HFF-Myc (cell line): Measurements from ENCODE around the gene DUSP18.

Experiments used
- DNase-seq: peaks from one replicate; pipeline ENCODE4 v3.0.0-alpha.2; 2011; ENCODE audit warnings: low read depth; ENCODE audit errors: extremely low read depth
- H3K4me3 ChIP-seq: replicated peaks from 2 replicates; pipeline ENCODE4 v1.5.1; 2011; ENCODE audit warnings: low read depth, mild to moderate bottlenecking, control low read depth, low read length
- CTCF ChIP-seq: IDR thresholded peaks from 2 replicates; pipeline ENCODE4 v1.5.1; 2012; ENCODE audit warnings: mild to moderate bottlenecking, low read depth, low read length, control low read depth; ENCODE audit errors: missing control alignments

DUSP18 gene

DNA sequence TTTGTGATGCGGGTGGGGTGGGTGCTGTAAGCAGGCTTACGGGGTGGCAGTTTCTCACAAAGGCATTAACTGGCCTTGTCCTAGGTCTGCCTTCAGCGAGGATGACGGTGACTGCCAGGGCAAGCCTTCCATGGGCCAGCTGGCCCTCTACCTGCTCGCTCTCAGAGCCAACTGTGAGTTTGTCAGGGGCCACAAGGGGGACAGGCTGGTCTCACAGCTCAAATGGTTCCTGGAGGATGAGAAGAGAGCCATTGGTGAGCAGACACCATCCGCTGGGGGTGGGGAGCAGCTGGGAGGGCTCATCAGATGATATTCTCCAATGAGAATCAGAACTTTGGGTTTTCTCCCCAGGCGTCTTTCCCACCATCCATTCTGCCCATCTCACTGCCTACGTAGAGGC lies 54.9 kb downstream of the DUSP18 start:
- no peak overlapping the region for H3K4me3 ChIP-seq
- DNase-seq, result no peak
- no peak for TF ChIP-seq CTCF
